ENCODE data around the gene ANGPTL8. TPM values are rescaled to one million over a fixed set of nuclear protein-coding genes. Genes with fewer than 3 reads are reported as not detected.

The ANGPTL8 gene
- total and polyA plus RNA-seq, 9 of the 15 experiments (the other 6 are each of a cell fraction or from before 2014, with no cell fraction given): not detected

GRCh38 chr19:11260996-11261395 is 21.6 kb downstream of the ANGPTL8 start:
- no peaks in the 10 kb centered on the region for H3K27me3 ChIP-seq (ENCODE audit: control insufficient read depth in 2 of 2, insufficient read depth in 2 of 2, low read length in 2 of 2)
- H3K4me1 ChIP-seq (replicated peaks in 1 of 2; ENCODE audit: control insufficient read depth in 2 of 2, insufficient read depth in 2 of 2, low read length in 2 of 2): peaks cover 5 to 23% of the 10 kb centered on the region in 2 experiments; a peak in 3 of 5 replicates
- H4K20me1 ChIP-seq (replicated peaks; ENCODE audit: control insufficient read depth, insufficient read depth, low read length): 0 out of 2 replicates have a peak, but pooled peaks cover 7% of the 10 kb centered on the region
- no peaks in the 10 kb centered on the region for H3K36me3 ChIP-seq (ENCODE audit: control insufficient read depth, insufficient read depth, low read length)
- no peak overlapping the region for H3K27ac ChIP-seq (ENCODE audit: extremely low read depth, low read depth, low read length)
- no peaks in the 10 kb centered on the region for H3K9me3 ChIP-seq (replicated peaks; ENCODE audit: control insufficient read depth, insufficient read depth, low read depth, low read length)
- POLR2A ChIA-PET: interaction anchor here (0.7 to 1.4 kb wide), 3 partner anchors 8 to 22 kb away, joined by 3 to 4 read pairs (median 4); no protein-coding TSS in a partner anchor
- H2AFZ ChIP-seq (ENCODE audit: low read depth, low read length): no peak overlapping the region
- no peak for ATAC-seq
- intact Hi-C loops (cut with micrococcal nuclease): no loop called here
- in situ Hi-C loops (cut with MboI): no loop called here
- no peak overlapping the region; the same call in 1 of the 2 replicates for H3K4me2 ChIP-seq (ENCODE audit: insufficient read depth, low read length)
- CTCF ChIA-PET (ENCODE audit: low intra/inter-chr PET ratio): no interaction called here
- no peak for TF ChIP-seq ZNF133 (CRISPR knock-in tag; IDR thresholded peaks at IDR 0.05)
- peak; percentile 79 for TF ChIP-seq SMARCA5 (IDR thresholded peaks at IDR 0.05)
- peak; percentile 83 for TF ChIP-seq RBM25 (IDR thresholded peaks at IDR 0.05; ENCODE audit: low read depth, low read length, severe bottlenecking)
- no peak for TF ChIP-seq HDGF (IDR thresholded peaks at IDR 0.05)
- TF ChIP-seq, protein P1, sequence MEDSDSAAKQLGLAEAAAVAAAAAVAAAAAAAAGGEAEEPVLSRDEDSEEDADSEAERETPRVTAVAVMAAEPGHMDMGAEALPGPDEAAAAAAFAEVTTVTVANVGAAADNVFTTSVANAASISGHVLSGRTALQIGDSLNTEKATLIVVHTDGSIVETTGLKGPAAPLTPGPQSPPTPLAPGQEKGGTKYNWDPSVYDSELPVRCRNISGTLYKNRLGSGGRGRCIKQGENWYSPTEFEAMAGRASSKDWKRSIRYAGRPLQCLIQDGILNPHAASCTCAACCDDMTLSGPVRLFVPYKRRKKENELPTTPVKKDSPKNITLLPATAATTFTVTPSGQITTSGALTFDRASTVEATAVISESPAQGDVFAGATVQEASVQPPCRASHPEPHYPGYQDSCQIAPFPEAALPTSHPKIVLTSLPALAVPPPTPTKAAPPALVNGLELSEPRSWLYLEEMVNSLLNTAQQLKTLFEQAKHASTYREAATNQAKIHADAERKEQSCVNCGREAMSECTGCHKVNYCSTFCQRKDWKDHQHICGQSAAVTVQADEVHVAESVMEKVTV (CRISPR knock-in tag; IDR thresholded peaks at IDR 0.05): no peak
- no peak for TF ChIP-seq CAMTA2 (CRISPR knock-in tag; conservative IDR thresholded peaks at IDR 0.05)
- TF ChIP-seq HDAC2 (IDR thresholded peaks at IDR 0.05): 0 out of 2 replicates have a peak, but pooled peaks have one; percentile 16
- peak; percentile 86 for TF ChIP-seq BCOR (IDR thresholded peaks at IDR 0.05)
- TF ChIP-seq PTBP1 (IDR thresholded peaks at IDR 0.05; ENCODE audit: low read depth, low read length): 0 out of 2 replicates have a peak, but pooled peaks have one; percentile 39
- TF ChIP-seq CHD7 (IDR thresholded peaks at IDR 0.05; ENCODE audit: low read depth, low read length): no peak
- no peak for TF ChIP-seq ZBED1 (IDR thresholded peaks at IDR 0.05)
- TF ChIP-seq KDM1A (IDR thresholded peaks at IDR 0.05): peak; percentile 62 to 72
- no peak for TF ChIP-seq CBFA2T3 (IDR thresholded peaks at IDR 0.05)
- no peaks in the 10 kb centered on the region for H3K79me2 ChIP-seq (ENCODE audit: control insufficient read depth, insufficient read depth, low read length)
- FAIRE-seq: no peak
- no peak for DNase-seq (ENCODE audit: extremely low read depth in 1 of 4, low spot score in 3 of 4)
- H3K4me3 ChIP-seq: no peak overlapping the region
- no peaks in the 10 kb centered on the region for H3K9me1 ChIP-seq (ENCODE audit: control insufficient read depth, insufficient read depth, low read length)
- WGBS (ENCODE audit: insufficient coverage, low coverage, missing lambda C conversion rate): 57% methylated on average over 5 of the region's 5 CpGs
- H3K9ac ChIP-seq (ENCODE audit: insufficient read depth in 1 of 2, low read depth in 2 of 2, low read length in 2 of 2): no peak overlapping the region; a peak in 1 of 4 replicates
- no TSS peak for BruUV-seq (replicated peaks)

Data from K562 (cell line).